Left cardiac atrium (tissue), 4 donors: Measurements from ENCODE around the gene FANK1. TPM values are rescaled to one million over a fixed set of nuclear protein-coding genes. Genes with fewer than 3 reads are reported as not detected.
"Not testable (repeated sequence)": the region's sequence is repeated elsewhere in the genome, so short reads cannot be mapped to it uniquely, and the experiment has no call there.

Experiments used
- ATAC-seq, 2 donors: fragments of 200-7000 bp; cut with Tn5 transposase; one replicate each; pipeline ENCODE4 v1.9.1; 2020; ENCODE audit warnings: mild to moderate bottlenecking in 2 of 2, moderate library complexity in 2 of 2
- DNase-seq: peaks from one replicate; pipeline ENCODE4 v3.0.0-alpha.2; 2020
- intact Hi-C, 2 donors: fragments of 100-400 bp; cut with DNase I; formaldehyde crosslinking; loops; one replicate each; pipeline versions ENCODE4 v1.14.1 to v1.15.1; 2022 to 2023
- total RNA-seq, 2 donors: library from RNA; stranded (reverse); fragmentation: NEBNext Ultra II Directional; extraction: Animal tissue kit (Norgen Biotek cat#: 25700); gene quantifications; one replicate each; pipeline ENCODE4 v1.2.1, GENCODE V29; 2021
- donor health status: DM: no; HTN: yes; CAD: no.
- donor health status: DM: no; HTN: yes; CAD: no; lungs with severe emphysema.
- donor health status: DM: yes; HTN: yes; CAD: no.
- donor health status: Dilated cardiomyopathy.

FANK1 gene
- total RNA-seq, 2 donors from 2014 or later, result 0.81 to 0.88 TPM

GRCh38 chr10:125883211-125883610 is 13.2 kb upstream of the FANK1 start:
- intact Hi-C loops, result no loop called here
- ATAC-seq (peak in 1 of 2 donors; percentile 71), DNase-seq (no peak)

DNA sequence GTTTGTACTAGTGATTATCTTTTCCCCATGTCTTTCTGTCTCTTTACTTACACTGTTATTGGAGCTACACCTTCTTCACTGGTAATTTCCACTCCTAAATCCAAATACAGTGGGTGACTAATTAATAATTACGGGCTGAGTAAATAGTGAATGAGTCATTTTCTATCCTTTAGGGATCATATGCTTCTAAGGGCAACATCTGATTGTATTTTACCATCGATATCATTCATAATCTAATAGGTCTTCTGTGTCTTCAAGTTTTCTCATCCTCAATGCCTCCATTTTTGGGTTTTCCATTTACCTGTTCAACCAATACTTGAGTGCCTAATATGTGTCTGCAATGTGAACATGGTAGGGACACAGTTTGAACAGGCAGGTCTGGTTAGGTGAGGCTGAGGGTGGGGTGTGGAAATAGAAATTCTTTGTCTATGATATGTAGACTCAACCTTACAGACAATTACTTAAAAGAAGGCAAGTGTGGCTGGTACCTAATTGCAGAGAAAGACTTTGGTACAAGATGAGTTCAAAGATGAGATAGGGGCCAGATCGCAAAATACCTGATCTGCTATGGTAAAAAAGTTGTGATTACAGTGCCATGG is 9.4 kb upstream of the FANK1 start:
- intact Hi-C loops, result no loop called here
- ATAC-seq, result no peak

DNA sequence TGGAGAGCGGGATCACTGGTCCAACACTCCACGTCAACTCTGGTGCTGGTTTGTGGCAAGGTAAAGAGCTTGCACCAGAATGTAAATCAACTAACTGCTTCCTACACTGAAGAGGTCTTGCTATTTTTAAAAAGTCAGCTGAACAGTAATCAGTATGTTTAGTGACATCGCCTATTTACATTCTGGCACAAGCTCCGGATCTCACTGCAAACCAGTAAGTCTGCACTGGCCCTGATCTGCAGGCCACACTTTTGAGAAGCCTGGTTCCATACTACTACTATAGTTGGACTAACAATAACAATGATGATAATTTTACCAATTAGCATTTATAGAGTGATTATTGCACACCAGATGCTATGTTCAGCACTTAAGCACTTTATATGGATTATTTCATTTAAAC is 6.9 kb upstream of the FANK1 start:
- intact Hi-C loops, ATAC-seq, DNase-seq: not testable (repeated sequence)

More for the DNA sequence above, 9.4 kb upstream of the FANK1 start:
- no peak for DNase-seq

GRCh38 chr10:125892402-125892801 is 4.0 kb upstream of the FANK1 start:
- DNase-seq, intact Hi-C loops, ATAC-seq: not testable (repeated sequence)

DNA sequence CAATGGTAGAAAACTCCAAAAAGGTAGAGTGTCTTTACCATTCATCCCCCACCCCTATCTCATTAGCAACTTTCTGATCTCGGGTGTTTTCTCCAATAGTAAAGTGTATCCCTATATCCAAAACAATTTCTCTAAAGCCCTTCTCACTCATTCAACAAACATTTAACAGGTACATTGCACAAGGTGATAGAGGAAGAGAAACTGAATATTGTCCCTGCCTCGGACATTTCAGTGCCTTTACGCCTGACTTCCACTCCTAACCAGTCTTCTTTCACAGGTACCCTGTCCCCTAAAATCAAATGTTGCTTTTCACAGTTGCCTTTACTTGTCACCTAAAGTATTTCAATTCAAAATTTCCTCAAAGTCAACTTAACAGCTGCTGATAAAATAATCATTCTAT is 2.2 kb upstream of the FANK1 start:
- DNase-seq, ATAC-seq, intact Hi-C loops: not testable (repeated sequence)

- intact Hi-C loops, result not testable (repeated sequence)
- DNase-seq, result peak; percentile 73
- ATAC-seq, result peak; percentile 80 to 84
These were observed 955 bp upstream of the FANK1 start for GRCh38 chr10:125895130-125896087.

- DNase-seq, ATAC-seq, intact Hi-C loops: not testable (repeated sequence)
These were observed 953 bp downstream of the FANK1 start for GRCh38 chr10:125897317-125897716.

- intact Hi-C loops, ATAC-seq, DNase-seq: not testable (repeated sequence)
These were observed 4.6 kb downstream of the FANK1 start for GRCh38 chr10:125900963-125901362.

- intact Hi-C loops, DNase-seq, ATAC-seq: not testable (repeated sequence)
These were observed 6.8 kb downstream of the FANK1 start for GRCh38 chr10:125903135-125903640.

- intact Hi-C loops, DNase-seq, ATAC-seq: not testable (repeated sequence)
These were observed 9.0 kb downstream of the FANK1 start for GRCh38 chr10:125905069-125905994.

GRCh38 chr10:125907598-125907997 is 11.2 kb downstream of the FANK1 start:
- intact Hi-C loops, DNase-seq, ATAC-seq: not testable (repeated sequence)

- DNase-seq, ATAC-seq, intact Hi-C loops: not testable (repeated sequence)
These were observed 12.4 kb downstream of the FANK1 start for GRCh38 chr10:125908813-125909212.

DNA sequence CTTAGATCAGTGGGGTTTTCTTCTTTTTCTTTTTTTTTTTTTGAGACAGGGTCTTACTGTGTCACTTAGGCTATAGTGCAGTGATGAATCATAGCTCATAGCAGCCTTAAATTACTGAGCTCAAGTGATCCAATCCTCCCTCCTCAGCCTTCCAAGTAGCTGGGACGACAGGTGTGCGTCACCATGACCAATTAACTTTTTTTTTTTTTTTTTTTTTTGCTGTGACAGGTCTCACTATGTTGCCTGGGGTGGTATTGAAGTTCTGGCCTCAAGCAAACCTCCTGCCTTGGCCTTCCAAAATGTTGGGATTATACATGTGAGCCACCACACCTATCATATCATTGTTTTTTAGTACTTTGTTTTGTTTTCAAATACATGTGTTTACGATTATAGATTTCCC is 13.1 kb downstream of the FANK1 start:
- DNase-seq, ATAC-seq, intact Hi-C loops: not testable (repeated sequence)

DNA sequence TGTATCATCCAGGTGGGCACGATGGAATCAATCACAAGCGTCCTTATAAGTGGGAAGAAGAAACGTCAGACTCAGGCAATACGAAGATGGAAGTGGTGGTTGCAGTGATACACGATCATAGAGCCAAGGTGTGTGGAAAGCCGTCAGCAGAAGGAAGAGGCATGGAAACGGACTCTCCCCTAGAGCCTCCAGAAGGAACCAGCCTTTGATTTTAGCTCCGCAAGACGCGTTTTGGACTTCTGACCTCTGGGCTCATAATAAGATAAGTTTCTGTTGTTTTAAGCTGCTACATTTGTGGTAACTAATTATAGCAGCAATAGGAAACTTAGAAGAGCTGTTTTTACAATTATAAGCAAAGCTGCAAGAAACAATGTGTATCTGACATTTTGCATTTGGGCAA is 14.8 kb downstream of the FANK1 start:
- DNase-seq, result no peak
- intact Hi-C loops, result no loop called here
- no peak for ATAC-seq

DNA sequence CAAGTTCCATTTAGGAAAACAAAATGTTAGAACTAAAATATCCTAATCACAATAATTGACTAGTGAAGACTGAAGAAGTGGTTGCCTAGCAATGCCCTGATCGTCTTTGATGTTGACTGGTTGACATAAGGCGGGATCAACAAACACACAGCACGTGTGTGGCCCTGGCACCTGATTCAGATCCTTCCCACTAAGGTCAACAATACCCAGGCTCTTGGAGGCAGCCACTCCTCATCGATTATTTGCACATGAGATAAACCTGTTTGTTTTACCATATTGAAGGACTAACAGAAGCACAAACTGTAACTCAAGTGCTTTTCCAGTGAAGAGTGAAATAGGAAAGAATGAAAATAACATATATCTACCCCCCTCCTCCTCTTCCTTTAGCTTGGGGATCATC is 15.6 kb downstream of the FANK1 start:
- DNase-seq, result no peak
- intact Hi-C loops, result no loop called here
- no peak for ATAC-seq

GRCh38 chr10:125913277-125913676 is 16.9 kb downstream of the FANK1 start:
- ATAC-seq, intact Hi-C loops, DNase-seq: not testable (repeated sequence)

GRCh38 chr10:125916977-125917376 is 20.6 kb downstream of the FANK1 start:
- ATAC-seq, result no peak
- DNase-seq, result no peak
- intact Hi-C loops, result no loop called here

DNA sequence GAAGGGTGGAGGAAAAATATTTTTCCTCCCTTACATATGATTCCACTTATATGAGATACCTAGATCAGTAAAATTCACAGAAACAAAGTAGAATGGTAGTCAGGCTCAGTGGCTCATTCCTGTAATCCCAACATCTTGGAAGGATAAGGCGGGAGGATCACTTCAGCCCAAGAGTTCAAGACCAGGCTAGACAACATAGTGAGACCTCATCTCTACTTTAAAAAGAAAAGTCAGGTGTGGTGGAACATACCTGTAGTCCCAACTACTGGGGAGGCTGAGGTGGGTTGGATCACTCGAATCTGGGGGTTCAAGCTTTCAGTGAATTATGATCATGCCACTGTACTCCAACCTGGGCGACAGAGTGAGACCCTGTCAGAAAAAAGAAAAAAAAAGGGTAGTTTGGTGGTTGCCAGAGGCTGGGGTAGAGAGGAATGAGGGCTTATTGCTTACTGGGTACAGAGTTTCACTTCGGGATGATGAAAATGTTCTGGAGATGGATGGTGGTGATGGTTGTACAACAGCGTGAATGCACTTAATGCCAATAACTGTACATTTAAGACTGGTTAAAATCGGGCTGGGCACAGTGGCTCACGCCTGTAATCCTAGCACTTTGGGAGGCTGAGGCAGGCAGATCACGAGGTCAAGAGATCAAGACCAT is 21.5 kb downstream of the FANK1 start:
- DNase-seq, ATAC-seq, intact Hi-C loops: not testable (repeated sequence)
